Measurements from ENCODE around the gene EIF2S3. TPM values are rescaled to one million over a fixed set of nuclear protein-coding genes. Genes with fewer than 3 reads are reported as not detected.

The EIF2S3 gene
- total RNA-seq, 4 donors from 2014 or later: 75.2 to 154 (median 108) TPM

- ATAC-seq (ENCODE audit: low FRiP score) (no peak), DNase-seq (ENCODE audit: low spot score) (no peak)
- no peak for TF ChIP-seq CTCF (IDR thresholded peaks at IDR 0.05)
Observed at GRCh38 chrX:24018809-24019208, 35.9 kb upstream of the EIF2S3 start.

DNA sequence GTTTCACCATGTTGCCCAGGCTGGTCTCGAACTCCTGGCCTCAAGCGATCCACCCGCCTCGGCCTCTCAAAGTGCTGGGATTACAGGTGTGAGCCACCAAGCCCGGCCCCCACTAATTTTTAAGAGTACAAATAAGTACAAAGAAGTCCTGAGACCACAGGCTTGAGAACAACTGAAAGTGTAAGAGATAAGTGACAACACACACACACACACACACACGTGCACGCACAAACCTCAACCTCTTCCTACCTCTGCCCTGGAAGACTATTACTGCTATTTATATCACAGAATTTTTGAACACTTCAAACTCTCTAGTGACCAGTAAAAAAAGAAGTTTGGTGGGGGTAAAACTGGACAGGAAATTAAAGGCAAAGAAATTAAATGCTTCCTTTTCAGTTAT, 35.3 kb upstream of the EIF2S3 start:
- no peak for DNase-seq (ENCODE audit: low spot score)
- no peak for ATAC-seq (ENCODE audit: low FRiP score)

DNA sequence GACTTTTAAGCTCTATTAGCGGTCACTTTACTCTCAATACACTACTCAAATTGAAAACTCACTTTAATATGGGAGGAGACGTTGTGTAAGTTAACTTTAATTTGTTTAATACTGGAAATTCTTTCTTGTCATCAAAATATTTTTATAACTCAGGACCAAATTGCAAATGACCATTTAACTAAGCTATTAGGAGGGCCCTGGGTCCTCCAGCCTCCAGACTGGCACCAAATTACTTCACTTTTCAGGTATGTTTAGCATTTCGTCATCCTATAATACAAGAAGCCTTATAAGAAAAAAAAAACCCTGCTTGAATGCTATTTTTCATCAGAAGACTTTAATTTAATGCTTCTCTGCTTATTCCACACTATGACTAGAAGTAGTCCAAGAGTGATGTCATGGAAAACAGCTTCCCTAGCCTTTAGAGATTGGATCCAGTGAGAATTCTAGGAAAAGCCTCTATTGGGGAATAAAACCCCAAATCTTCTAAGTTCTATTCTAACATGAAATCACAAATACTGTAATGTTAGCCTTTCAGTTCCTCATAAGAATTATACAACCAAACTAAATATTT, 34.4 kb upstream of the EIF2S3 start:
- TF ChIP-seq CTCF (IDR thresholded peaks at IDR 0.05): no peak
- DNase-seq (ENCODE audit: low spot score) (no peak), ATAC-seq (ENCODE audit: low FRiP score) (no peak)

More for the DNA sequence above, 35.3 kb upstream of the EIF2S3 start:
- no peak for TF ChIP-seq CTCF (IDR thresholded peaks at IDR 0.05)

- TF ChIP-seq CTCF (IDR thresholded peaks at IDR 0.05): no peak
Observed at GRCh38 chrX:24023544-24023943, 31.2 kb upstream of the EIF2S3 start.

GRCh38 chrX:24023972-24024669, 30.6 kb upstream of the EIF2S3 start:
- ATAC-seq (ENCODE audit: low FRiP score) (no peak), DNase-seq (ENCODE audit: low spot score) (no peak)
- no peak for TF ChIP-seq CTCF (IDR thresholded peaks at IDR 0.05)

More at GRCh38 chrX:24023544-24023943, 31.2 kb upstream of the EIF2S3 start:
- DNase-seq (ENCODE audit: low spot score) (no peak), ATAC-seq (ENCODE audit: low FRiP score) (no peak)

DNA sequence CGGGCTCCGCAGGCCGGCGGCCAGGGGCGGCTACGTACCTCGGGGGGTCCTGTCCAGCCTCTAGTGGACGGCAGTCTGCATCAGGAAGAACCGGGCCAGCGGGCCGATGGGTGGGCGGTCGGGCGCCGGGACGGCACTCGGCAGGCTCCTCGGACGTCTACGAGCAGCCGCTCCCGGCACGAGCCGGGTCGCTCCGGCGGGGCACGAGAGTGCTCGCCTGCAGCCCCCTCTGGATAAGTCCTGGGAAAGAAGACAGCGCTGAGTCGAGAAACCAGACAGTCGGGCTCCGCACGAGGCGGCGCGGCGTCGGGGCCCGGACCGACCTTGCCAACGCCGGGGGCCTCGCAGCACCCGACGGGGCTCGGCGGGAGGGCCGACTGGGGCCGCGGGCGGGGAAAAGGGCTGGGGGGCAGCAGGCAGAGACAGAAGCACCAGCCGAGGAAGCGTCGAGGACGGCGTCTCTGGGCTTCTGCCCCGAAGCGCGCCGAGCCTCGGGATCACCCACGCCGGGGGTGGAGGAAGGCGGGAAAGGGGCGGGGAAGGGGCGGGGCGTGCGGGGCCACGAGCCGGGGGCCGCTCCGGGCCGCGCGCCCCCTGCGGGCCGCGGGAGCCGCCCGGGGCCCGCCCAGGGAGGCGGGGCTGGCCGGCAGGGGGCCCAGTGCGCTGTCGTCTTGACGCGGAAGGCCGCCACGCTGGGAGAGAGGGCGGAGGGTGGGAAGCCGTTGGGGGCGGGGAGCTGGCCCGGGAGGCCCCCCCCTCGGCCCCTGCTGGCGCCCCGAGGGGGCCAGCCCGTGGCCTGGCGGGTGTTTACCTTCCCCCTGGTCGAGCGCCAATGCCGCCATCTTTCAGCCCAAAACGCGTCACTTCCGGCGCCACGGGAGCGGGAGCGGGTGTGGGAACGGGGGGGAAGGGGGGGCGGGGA, 29.7 kb upstream of the EIF2S3 start:
- TF ChIP-seq CTCF (IDR thresholded peaks at IDR 0.05): no peak
- DNase-seq (ENCODE audit: low spot score) (peak; percentile 60), ATAC-seq (ENCODE audit: low FRiP score) (peak; percentile 96)

Measured in omental fat pad (tissue), 4 donors.